CD4-positive, CD25-positive, alpha-beta regulatory T cell (primary cell): ENCODE measurements around the gene ZNF213. TPM values are rescaled to one million over a fixed set of nuclear protein-coding genes. Genes with fewer than 3 reads are reported as not detected.

Experiments
- ATAC-seq, 2 donors: fragments of 150-1000 bp; cut with Tn5 transposase; one replicate each; pipeline ENCODE4 v1.10.0; 2021; ENCODE audit warnings: low read depth in 2 of 2, moderate number of reproducible peaks in 2 of 2, moderate library complexity in 1 of 2
- DNase-seq, 3 donors: peaks; one replicate each; pipeline versions ENCODE4 v3.0.0 to v3.0.0-alpha.2; 2012 to 2022; ENCODE audit warnings: mixed read lengths in 1 of 3
- H3K27ac ChIP-seq: one replicate; pipeline ENCODE4 v1.7.0; 2013; ENCODE audit warnings: mild to moderate bottlenecking, low read length; ENCODE audit not compliant: insufficient read depth, poor library complexity, severe bottlenecking
- H3K27me3 ChIP-seq: one replicate; pipeline ENCODE4 v1.7.0; 2013; ENCODE audit warnings: low read length; ENCODE audit not compliant: control insufficient read depth, insufficient read depth
- H3K36me3 ChIP-seq: one replicate; pipeline ENCODE4 v1.7.0; 2013; ENCODE audit warnings: mild to moderate bottlenecking, low read length, moderate library complexity; ENCODE audit not compliant: control insufficient read depth, insufficient read depth
- H3K4me1 ChIP-seq: 2 replicates; pipeline ENCODE4 v1.7.0; 2013; ENCODE audit warnings: mild to moderate bottlenecking, low read length; ENCODE audit not compliant: insufficient read depth, control insufficient read depth, poor library complexity, severe bottlenecking
- H3K4me3 ChIP-seq: one replicate; pipeline ENCODE4 v1.7.0; 2013; ENCODE audit warnings: low read depth, mild to moderate bottlenecking, low read length, moderate library complexity
- H3K9me3 ChIP-seq, 2 experiments: 1 replicate in 1 of 2; 2 replicates in 1 of 2; pipeline ENCODE4 v1.7.0; 2013; ENCODE audit warnings: low read length in 2 of 2, mild to moderate bottlenecking in 1 of 2, moderate library complexity in 1 of 2; ENCODE audit not compliant: control insufficient read depth in 2 of 2
- H3K27ac Mint-ChIP-seq, 3 donors: one replicate each; pipeline ENCODE4 v1.8.0; 2020 to 2022; ENCODE audit warnings: mild to moderate bottlenecking in 3 of 3, mixed read lengths in 3 of 3, moderate library complexity in 2 of 3
- H3K27me3 Mint-ChIP-seq: one replicate; pipeline ENCODE4 v1.8.0; 2022; ENCODE audit warnings: mild to moderate bottlenecking, mixed read lengths
- H3K36me3 Mint-ChIP-seq: one replicate; pipeline ENCODE4 v1.8.0; 2020; ENCODE audit warnings: mixed read lengths
- H3K4me1 Mint-ChIP-seq, 4 donors: one replicate each; pipeline ENCODE4 v1.8.0; 2020 to 2022; ENCODE audit warnings: mixed read lengths in 4 of 4, mild to moderate bottlenecking in 1 of 4
- H3K4me3 Mint-ChIP-seq, 4 donors: one replicate each; pipeline ENCODE4 v1.8.0; 2020 to 2022; ENCODE audit warnings: mild to moderate bottlenecking in 4 of 4, mixed read lengths in 4 of 4, moderate library complexity in 3 of 4
- H3K9me3 Mint-ChIP-seq, 7 donors: one replicate each; pipeline ENCODE4 v1.8.0; 2020 to 2022; ENCODE audit warnings: mixed read lengths in 7 of 7, mild to moderate bottlenecking in 3 of 7, moderate library complexity in 2 of 7
- polyA plus RNA-seq, 4 donors: library from polyadenylated mRNA; unstranded; fragments of 300-500 nt; fragmentation: Illumina TruSeq; gene quantifications; one replicate each; pipeline ENCODE4 v1.2.3, GENCODE V29; 2021
- total RNA-seq: library from RNA; stranded (reverse); gene quantifications from one replicate; pipeline ENCODE4 v1.2.3, GENCODE V29; 2022

ZNF213 gene
- total and polyA plus RNA-seq, 5 donors from 2014 or later: 1.9 to 3.8 (median 2.2) TPM

- Histone ChIP-seq H3K4me3 (peak within 1 kb of the TSS; percentile 53), H3K9me3 (no peaks in the 10 kb centered on the region), H3K36me3 (no peaks in the 10 kb centered on the region), H3K4me1 (peaks cover 54% of the 10 kb centered on the region), H3K27me3 (no peaks in the 10 kb centered on the region), H3K27ac (peak within 1 kb of the TSS; percentile 47)
- ATAC-seq (no peak), DNase-seq (no peak)
- no peaks in the 10 kb centered on the region for H3K36me3 Mint-ChIP-seq
- no peaks in the 10 kb centered on the region for H3K27me3 Mint-ChIP-seq
- H3K4me3 Mint-ChIP-seq: peak within 1 kb of the TSS; percentile 70 to 93 (median 81)
- H3K27ac Mint-ChIP-seq: peak within 1 kb of the TSS; percentile 75 to 86 (median 84)
- H3K4me1 Mint-ChIP-seq: peaks cover 16 to 77% (median 41%) of the 10 kb centered on the region in 4 donors
- H3K9me3 Mint-ChIP-seq: no peaks in the 10 kb centered on the region
Observed at GRCh38 chr16:3098459-3099394, 36.1 kb upstream of the ZNF213 start, which contains the start of gene ZSCAN10. ZSCAN10 (minus strand) TSS chr16:3099294; CDS start chr16:3092937, 6,357 bp downstream.

- H3K4me1 Mint-ChIP-seq: peaks cover 15 to 74% (median 40%) of the 10 kb centered on the region in 4 donors
- H3K9me3 Mint-ChIP-seq: no peaks in the 10 kb centered on the region
- H3K4me1 ChIP-seq: peaks cover 50% of the 10 kb centered on the region
- H3K27ac Mint-ChIP-seq: peak overlapping the region in 1 of 3 donors; percentile 84
- no peaks in the 10 kb centered on the region for H3K9me3 ChIP-seq
- DNase-seq (no peak), ATAC-seq (no peak)
- H3K4me3 Mint-ChIP-seq: peak overlapping the region in 2 of 4 donors; percentile 28 to 73
- no peaks in the 10 kb centered on the region for H3K36me3 ChIP-seq
- no peaks in the 10 kb centered on the region for H3K27me3 ChIP-seq
- H3K27me3 Mint-ChIP-seq: no peaks in the 10 kb centered on the region
- no peaks in the 10 kb centered on the region for H3K36me3 Mint-ChIP-seq
- no peak overlapping the region for H3K4me3 ChIP-seq
- peak overlapping the region; percentile 47 for H3K27ac ChIP-seq
Observed at GRCh38 chr16:3099395-3099731, 35.5 kb upstream of the ZNF213 start.

DNA sequence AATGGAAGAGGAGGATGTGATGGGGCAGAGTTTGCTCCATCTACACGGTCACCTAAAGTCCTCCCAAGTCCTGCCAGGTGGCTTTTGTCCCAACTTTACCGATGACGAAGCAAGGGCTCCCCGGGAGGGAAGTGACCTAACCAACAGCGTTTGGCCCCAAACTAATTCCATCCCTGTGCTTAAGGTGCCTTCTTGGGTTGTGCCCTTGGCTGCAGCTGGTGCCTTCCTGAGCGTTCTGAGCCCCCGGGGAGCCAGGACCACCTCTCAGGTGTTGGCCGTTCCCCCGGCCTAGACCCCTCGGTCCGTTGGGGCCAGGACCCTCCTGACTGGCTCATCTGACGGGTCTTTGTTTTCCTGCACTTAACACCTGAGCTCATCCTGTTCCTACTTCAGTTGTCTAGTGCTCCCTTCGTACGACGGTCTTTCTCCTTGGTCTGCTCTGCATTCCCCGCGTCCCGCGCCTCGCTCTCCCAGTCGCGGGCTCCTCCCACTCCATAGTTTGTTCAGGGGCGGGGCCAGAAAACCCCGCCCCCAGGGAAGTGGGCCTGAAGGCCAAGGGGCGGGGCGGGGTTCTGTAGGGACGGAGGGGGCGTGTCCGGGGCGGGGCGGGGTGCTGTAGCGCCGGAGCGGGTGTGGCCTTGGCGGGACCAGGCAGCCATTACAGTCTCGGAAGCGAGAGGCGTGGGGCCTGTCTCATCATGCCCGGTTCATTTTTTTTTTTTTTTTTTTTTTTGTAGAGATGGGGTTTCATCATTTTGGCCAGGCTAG is 34.9 kb upstream of the ZNF213 start:
- H3K4me1 ChIP-seq: peaks cover 44% of the 10 kb centered on the region

GRCh38 chr16:3101018-3101840 is 33.6 kb upstream of the ZNF213 start:
- ATAC-seq (no peak), DNase-seq (peak in 2 of 3 donors; percentile 57 to 71)
- peaks cover 11 to 65% (median 34%) of the 10 kb centered on the region in 4 donors for H3K4me1 Mint-ChIP-seq
- Histone ChIP-seq H3K4me1 (peaks cover 37% of the 10 kb centered on the region), H3K27ac (peak overlapping the region; percentile 41), H3K9me3 (no peaks in the 10 kb centered on the region), H3K4me3 (peak overlapping the region; percentile 70), H3K36me3 (no peaks in the 10 kb centered on the region), H3K27me3 (no peaks in the 10 kb centered on the region)
- peak overlapping the region; percentile 74 to 93 (median 92) for H3K27ac Mint-ChIP-seq
- H3K36me3 Mint-ChIP-seq: no peaks in the 10 kb centered on the region
- H3K27me3 Mint-ChIP-seq: no peaks in the 10 kb centered on the region
- peak overlapping the region; percentile 73 to 92 (median 88) for H3K4me3 Mint-ChIP-seq
- H3K9me3 Mint-ChIP-seq: no peaks in the 10 kb centered on the region

More for the DNA sequence above, 34.9 kb upstream of the ZNF213 start:
- H3K27ac ChIP-seq: peak overlapping the region; percentile 47
- ATAC-seq: peak; percentile 86
- no peaks in the 10 kb centered on the region for H3K27me3 ChIP-seq
- DNase-seq: peak; percentile 76 to 95 (median 85)
- H3K27me3 Mint-ChIP-seq: no peaks in the 10 kb centered on the region
- H3K9me3 Mint-ChIP-seq: no peaks in the 10 kb centered on the region
- H3K4me1 Mint-ChIP-seq: peaks cover 9 to 68% (median 35%) of the 10 kb centered on the region in 4 donors
- H3K36me3 ChIP-seq: no peaks in the 10 kb centered on the region
- no peaks in the 10 kb centered on the region for H3K9me3 ChIP-seq
- H3K36me3 Mint-ChIP-seq: no peaks in the 10 kb centered on the region
- H3K4me3 ChIP-seq: peak overlapping the region; percentile 53
- H3K27ac Mint-ChIP-seq: peak overlapping the region; percentile 75 to 86 (median 84)
- H3K4me3 Mint-ChIP-seq: peak overlapping the region; percentile 70 to 93 (median 81)

DNA sequence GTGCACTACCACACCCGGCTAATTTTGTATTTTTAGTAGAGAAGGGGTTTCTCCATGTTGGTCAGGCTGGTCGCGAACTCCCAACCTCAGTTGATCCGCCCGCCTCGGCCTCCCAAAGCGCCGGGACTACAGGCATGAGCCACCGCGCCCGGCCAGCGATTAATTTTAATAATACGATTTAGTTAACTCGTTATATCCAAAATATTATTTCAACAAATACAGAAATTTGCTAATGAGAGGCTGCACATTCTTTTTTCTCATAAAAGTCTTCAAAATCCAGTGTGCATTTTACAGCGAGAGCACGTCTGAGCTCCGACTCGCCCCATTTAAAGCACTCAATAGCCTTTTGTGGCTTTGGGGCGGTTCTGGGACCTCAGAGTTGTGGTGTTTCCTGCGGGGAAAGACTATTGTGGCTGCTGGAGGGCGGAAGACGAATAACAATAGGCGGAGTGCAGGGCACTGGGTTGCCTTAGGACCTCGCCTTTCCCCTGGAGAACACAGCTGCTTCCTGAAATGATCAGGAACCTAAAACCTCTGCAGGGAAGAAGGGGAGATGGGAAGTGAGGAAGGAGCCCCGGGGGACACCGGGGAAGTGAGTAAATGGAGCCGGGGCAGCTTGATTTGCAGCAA is 32.9 kb upstream of the ZNF213 start:
- DNase-seq: peak in 1 of 3 donors; percentile 62
- Histone ChIP-seq H3K27ac (peak overlapping the region; percentile 41), H3K9me3 (no peaks in the 10 kb centered on the region), H3K4me3 (peak overlapping the region; percentile 48), H3K4me1 (peaks cover 38% of the 10 kb centered on the region), H3K27me3 (no peaks in the 10 kb centered on the region), H3K36me3 (no peaks in the 10 kb centered on the region)
- peak overlapping the region; percentile 73 to 92 (median 88) for H3K4me3 Mint-ChIP-seq
- ATAC-seq: no peak
- H3K27me3 Mint-ChIP-seq: no peaks in the 10 kb centered on the region
- H3K27ac Mint-ChIP-seq: peak overlapping the region; percentile 74 to 93 (median 92)
- no peaks in the 10 kb centered on the region for H3K36me3 Mint-ChIP-seq
- no peaks in the 10 kb centered on the region for H3K9me3 Mint-ChIP-seq
- H3K4me1 Mint-ChIP-seq: peaks cover 11 to 65% (median 33%) of the 10 kb centered on the region in 4 donors

- peak; percentile 91 to 94 for ATAC-seq
- H3K36me3 Mint-ChIP-seq: no peaks in the 10 kb centered on the region
- peak; percentile 86 to 94 (median 88) for DNase-seq
- no peaks in the 10 kb centered on the region for H3K9me3 ChIP-seq
- peak overlapping the region; percentile 78 for H3K4me3 ChIP-seq
- peaks cover 4% of the 10 kb centered on the region for H3K27me3 Mint-ChIP-seq
- H3K27me3 ChIP-seq: no peaks in the 10 kb centered on the region
- peak overlapping the region; percentile 85 for H3K27ac ChIP-seq
- no peaks in the 10 kb centered on the region for H3K9me3 Mint-ChIP-seq
- H3K4me1 ChIP-seq: peaks cover 24% of the 10 kb centered on the region
- peaks cover 11 to 42% (median 25%) of the 10 kb centered on the region in 4 donors for H3K4me1 Mint-ChIP-seq
- H3K27ac Mint-ChIP-seq: peak overlapping the region; percentile 89 to 91 (median 91)
- no peaks in the 10 kb centered on the region for H3K36me3 ChIP-seq
- peak overlapping the region; percentile 85 to 97 (median 88) for H3K4me3 Mint-ChIP-seq
Observed at GRCh38 chr16:3106205-3106928, 28.5 kb upstream of the ZNF213 start.
